ENCODE data around the gene LCOR.

The LCOR gene

DNA sequence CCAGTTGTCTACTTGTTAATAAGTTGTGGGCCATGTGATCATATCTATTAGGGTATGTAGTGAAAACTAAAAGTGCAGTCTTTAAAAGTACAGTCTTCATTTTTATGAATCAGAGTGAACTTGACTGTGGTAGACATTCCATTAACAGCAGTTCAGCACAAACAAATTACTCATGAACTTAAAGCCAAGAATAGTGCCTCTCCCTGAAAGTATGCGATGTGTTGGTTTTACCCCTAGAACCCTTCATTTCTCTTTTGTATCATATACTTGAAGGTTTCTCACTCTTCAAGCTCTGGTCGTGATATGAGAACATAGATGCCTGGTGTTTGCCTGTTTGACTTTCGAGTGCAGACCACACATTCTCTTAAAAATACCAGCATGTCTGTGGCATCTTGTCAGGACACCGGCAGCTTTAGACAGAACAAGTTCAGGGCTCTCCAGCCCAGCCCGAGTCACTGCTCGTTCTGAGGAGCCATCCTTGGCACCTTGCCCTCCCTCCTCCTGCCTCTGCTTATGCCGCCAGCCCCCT lies 159.3 kb downstream of the LCOR start:
- Mint-ChIP-seq H3K27ac (peak overlapping the region; percentile 0), H3K9me3 (no peaks in the 10 kb centered on the region), H3K4me1 (peaks cover 2% of the 10 kb centered on the region), H3K36me3 (ENCODE audit: low read depth) (no peaks in the 10 kb centered on the region), H3K27me3 (no peaks in the 10 kb centered on the region), H3K4me3 (no peak overlapping the region)
- peak; percentile 40 for ATAC-seq
- no peak for DNase-seq

DNA sequence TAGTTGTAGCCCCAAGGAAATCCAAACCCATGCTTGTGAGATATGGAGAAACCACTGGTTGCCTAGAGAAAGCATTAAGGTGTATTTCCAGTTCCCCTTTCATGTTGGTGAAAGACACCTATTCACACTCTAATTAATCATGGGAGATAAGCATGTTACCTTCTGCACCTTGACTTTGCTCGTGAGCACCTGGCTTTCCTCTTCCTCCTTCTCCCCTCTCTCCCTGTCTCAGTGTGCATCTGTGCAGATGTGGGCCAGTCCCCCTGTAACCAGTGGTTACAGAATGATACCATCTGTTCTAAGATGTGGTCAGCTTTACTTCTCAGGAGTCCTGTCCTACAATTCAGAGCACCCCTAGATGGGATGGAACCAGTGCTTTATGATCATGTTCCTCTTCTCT lies 160.6 kb downstream of the LCOR start:
- peaks cover 2% of the 10 kb centered on the region for H3K4me1 Mint-ChIP-seq
- H3K9me3 Mint-ChIP-seq = no peaks in the 10 kb centered on the region
- no peak overlapping the region for H3K27ac Mint-ChIP-seq
- ATAC-seq (no peak), DNase-seq (no peak)
- H3K36me3 Mint-ChIP-seq (ENCODE audit: low read depth) = no peaks in the 10 kb centered on the region
- no peak overlapping the region for H3K4me3 Mint-ChIP-seq
- H3K27me3 Mint-ChIP-seq = no peaks in the 10 kb centered on the region

DNA sequence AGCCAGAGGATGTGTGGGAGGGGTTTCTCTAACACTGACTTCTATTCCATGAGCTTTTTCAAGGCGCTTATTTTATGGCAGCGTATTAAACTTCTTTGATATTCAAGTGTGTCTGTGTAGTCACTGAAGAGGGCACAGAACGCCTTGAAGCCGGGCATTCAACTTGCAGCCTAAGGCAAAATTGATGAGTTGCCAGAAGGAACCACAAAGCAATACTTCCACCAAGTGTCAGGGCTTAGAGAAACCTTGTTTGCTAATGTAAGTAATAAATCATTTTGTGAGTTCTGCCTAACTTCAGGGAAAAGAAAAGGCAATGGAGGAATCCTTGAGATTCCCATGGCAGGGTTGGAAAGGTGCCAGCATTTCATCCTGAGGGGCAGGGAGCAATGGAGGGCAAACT lies 163.8 kb downstream of the LCOR start:
- Mint-ChIP-seq H3K9me3 (no peaks in the 10 kb centered on the region), H3K36me3 (ENCODE audit: low read depth) (no peaks in the 10 kb centered on the region), H3K27me3 (no peaks in the 10 kb centered on the region), H3K4me1 (peaks cover 2% of the 10 kb centered on the region), H3K4me3 (no peak overlapping the region), H3K27ac (no peak overlapping the region)
- ATAC-seq (no peak), DNase-seq (no peak)

DNA sequence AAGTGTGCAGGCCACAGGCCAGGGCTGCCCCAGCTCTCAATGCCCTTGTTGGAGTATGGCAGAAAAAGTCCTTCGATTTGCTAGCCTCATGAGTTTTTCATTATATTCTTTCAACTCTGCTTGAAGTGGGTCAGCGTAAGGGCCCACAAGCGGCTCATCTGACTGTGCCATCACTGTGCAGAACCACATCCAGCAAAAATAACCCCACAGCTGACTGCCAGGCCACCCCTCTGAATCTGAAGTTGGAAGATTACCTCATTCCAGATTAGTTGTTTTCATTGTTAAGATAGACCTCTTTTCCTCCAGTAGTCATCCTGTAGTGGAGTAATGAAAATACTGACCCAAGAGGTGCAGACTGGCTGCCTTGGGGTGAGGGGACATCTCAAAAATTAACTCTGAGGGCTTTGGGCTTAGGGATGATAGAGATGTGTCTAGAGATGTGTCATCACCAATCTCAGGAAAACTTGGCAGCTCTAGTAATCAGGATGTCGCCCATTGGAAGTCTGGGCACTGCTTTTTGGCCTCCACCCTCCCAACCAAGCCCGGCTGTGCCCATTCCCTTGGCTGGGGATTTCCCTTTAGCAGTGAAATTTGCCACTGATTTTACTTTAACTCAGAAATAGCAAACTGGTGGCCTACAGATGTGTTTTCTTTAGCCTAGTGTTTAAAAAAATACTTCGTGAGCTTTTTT lies 164.3 kb downstream of the LCOR start:
- no peak for DNase-seq
- H3K36me3 Mint-ChIP-seq (ENCODE audit: low read depth) = no peaks in the 10 kb centered on the region
- H3K4me1 Mint-ChIP-seq = no peaks in the 10 kb centered on the region
- H3K4me3 Mint-ChIP-seq = no peak overlapping the region
- no peak overlapping the region for H3K27ac Mint-ChIP-seq
- no peaks in the 10 kb centered on the region for H3K27me3 Mint-ChIP-seq
- ATAC-seq = no peak
- no peaks in the 10 kb centered on the region for H3K9me3 Mint-ChIP-seq

DNA sequence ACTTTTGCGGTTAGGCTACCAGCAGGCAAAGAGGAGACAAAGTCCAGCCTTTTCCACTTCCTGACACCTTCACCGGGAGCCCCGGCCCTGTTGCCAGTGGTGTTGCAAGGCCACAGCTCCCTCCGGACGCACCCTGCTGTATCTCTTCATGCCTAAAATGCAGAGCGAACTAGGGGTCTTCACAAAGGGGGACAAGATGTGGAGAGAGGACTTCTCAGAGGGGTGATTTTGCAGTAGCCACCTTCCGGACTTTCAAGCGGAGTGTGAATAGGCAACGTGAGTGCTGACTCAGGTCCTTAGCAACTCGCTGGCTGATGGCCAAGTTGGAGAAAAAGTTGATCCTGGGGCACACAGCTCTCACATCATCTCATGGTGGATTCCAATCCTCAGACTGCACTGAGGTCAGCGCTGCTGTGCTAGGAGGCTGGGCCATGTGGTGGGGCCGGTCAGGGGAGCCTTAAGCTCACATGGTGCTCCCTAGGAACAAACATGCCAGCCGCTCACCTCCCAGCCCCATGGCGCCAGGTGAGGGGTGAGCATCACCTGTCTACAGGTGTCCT lies 166.3 kb downstream of the LCOR start:
- no peak overlapping the region for H3K4me3 Mint-ChIP-seq
- H3K27me3 Mint-ChIP-seq = no peaks in the 10 kb centered on the region
- H3K27ac Mint-ChIP-seq = no peak overlapping the region
- DNase-seq (no peak), ATAC-seq (no peak)
- H3K9me3 Mint-ChIP-seq = no peaks in the 10 kb centered on the region
- no peaks in the 10 kb centered on the region for H3K36me3 Mint-ChIP-seq (ENCODE audit: low read depth)
- H3K4me1 Mint-ChIP-seq = no peaks in the 10 kb centered on the region

DNA sequence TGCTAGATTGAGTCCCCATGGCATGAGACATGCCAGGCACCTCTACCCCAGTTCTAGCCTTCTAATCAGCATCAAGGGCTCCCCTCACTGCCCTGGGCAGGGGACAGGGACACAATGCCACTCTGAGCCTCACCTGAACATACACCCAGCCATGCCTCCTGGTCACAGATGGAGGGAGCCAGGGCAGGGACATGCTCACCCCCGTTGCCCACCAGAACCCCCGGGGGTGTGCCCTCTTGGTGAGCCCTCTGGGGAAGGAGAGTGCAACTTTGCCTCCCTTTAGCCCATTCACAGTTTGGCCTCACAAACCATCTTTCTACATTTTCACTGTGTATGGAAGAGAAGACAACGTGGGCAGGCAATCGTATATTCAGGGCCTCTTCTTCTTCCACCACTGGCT lies 167.2 kb downstream of the LCOR start:
- Mint-ChIP-seq H3K9me3 (no peaks in the 10 kb centered on the region), H3K27me3 (no peaks in the 10 kb centered on the region), H3K27ac (no peak overlapping the region), H3K4me1 (no peaks in the 10 kb centered on the region), H3K36me3 (ENCODE audit: low read depth) (no peaks in the 10 kb centered on the region), H3K4me3 (no peak overlapping the region)
- ATAC-seq (no peak), DNase-seq (no peak)

DNA sequence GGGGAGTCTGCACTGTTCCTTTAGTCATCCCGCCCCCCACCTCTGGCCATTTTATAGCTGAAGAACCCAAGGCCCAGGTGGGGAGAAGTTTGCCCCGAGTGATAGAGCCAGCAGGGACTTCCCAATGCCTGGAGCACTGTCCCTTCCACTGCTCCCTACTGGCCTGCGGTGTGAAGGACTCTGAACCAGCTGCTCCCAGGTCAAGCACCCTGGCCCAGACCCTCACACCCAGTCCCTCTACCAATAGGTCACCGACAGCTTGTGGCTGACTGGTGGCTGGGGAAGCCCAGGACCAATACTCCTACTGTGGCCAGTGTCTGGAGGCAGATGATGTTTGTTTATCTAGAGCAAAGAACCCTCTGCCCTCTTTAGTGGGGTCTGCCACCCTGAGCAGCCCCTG lies 167.9 kb downstream of the LCOR start:
- no peak for ATAC-seq
- Mint-ChIP-seq H3K27me3 (no peaks in the 10 kb centered on the region), H3K9me3 (no peaks in the 10 kb centered on the region), H3K27ac (no peak overlapping the region), H3K36me3 (ENCODE audit: low read depth) (no peaks in the 10 kb centered on the region), H3K4me1 (no peaks in the 10 kb centered on the region), H3K4me3 (no peak overlapping the region)
- no peak for DNase-seq

DNA sequence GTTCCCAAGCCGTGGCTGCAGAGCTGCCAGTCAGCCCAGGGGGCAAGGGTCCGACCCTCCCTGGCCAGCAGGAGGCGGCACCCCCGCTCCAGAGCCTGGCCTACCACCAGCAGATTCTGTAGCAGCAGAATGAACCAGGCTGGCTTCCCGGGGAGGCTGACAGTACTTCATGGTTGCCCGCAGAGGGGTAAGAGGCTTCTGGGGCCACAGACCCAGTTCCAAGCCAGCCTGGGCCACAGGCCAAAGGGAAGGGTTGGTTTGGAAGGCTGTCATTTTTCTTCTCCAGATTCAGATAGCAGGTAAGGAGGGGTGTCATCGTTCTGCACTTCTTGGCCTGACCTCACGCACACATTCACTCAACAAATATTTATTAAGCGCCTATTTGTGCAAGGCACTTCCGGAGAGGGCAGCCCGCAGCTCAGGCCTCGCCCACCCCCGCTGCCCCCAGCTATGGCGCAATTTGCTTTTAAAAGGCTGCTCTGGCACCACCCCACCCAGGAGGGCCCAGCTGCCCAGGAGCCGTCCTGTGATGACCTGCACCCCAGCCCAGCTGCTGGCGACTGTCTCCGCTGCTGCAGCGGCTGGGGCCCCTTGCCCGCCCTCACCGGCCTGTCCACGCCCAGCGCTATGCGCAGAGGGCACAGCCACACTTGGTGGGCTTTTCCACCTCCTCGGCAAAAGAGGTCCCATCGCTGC lies 168.5 kb downstream of the LCOR start:
- ATAC-seq = no peak
- Mint-ChIP-seq H3K27ac (no peak overlapping the region), H3K4me1 (no peaks in the 10 kb centered on the region), H3K9me3 (no peaks in the 10 kb centered on the region), H3K36me3 (ENCODE audit: low read depth) (no peaks in the 10 kb centered on the region), H3K4me3 (no peak overlapping the region), H3K27me3 (peaks cover 2% of the 10 kb centered on the region)
- DNase-seq = no peak

DNA sequence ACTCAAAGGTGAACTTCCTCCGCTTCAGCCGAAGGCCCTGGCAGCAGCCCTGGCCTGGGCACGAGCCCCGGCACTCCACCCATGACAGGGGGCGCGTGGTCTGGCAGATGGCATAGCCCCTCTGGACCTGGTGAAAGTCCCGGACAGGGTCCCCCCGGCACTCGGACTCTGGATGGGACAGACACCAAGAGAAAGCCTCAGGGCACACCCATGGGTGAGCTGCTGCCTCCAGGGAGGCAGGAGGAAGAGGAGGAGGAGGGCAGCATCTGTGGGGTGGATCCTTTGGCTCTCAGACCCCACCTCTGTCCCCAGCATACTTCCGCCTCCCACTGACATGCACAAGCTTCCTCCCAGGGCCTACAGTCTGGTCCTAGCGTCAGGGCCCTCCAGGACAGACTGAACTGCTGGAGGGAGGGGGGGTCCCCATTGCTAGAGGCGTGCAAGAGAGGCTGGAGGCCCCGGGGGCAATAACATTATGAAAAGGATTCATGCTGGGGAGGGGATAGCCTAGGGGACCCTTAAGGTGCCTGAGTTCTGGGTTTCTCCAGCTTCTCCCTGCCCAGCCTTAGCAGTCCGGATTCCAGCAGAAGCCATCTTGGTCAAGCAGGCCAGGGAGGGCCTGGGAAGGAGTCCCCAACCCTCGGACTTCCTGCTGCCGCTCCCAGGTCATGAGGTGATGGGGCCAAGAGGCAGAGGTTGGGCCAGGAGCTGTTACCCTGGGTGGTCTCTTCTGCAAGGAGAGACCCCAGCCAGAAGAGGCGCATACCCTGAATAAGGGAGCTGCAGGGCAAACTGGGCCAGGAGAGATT lies 169.3 kb downstream of the LCOR start:
- Mint-ChIP-seq H3K4me3 (no peak overlapping the region), H3K9me3 (no peaks in the 10 kb centered on the region), H3K27me3 (peaks cover 3% of the 10 kb centered on the region), H3K4me1 (no peaks in the 10 kb centered on the region), H3K36me3 (ENCODE audit: low read depth) (no peaks in the 10 kb centered on the region), H3K27ac (no peak overlapping the region)
- DNase-seq (no peak), ATAC-seq (peak; percentile 25)

DNA sequence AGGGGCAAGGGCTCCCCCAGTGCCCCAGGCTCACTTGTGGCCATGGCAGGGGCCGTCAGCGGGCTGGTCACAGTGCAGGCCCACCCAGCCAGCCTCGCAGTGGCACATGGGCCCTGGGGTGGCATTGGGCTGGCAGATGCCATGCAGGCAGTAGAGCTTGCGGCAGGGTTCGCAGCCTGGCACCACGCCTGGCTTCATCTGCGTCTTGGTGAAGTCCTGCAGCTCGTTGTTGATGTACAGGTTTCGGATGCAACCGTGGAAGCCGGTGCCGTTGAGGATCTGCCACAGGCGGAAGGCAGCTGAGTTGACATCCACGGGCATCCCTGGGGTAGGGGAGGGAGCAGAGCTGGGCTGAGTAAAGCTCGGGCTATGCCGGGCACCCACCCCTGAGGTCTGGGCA lies 170.6 kb downstream of the LCOR start:
- ATAC-seq (no peak), DNase-seq (no peak)
- Mint-ChIP-seq H3K4me1 (no peaks in the 10 kb centered on the region), H3K4me3 (no peak overlapping the region), H3K36me3 (ENCODE audit: low read depth) (peaks cover 9% of the 10 kb centered on the region), H3K27ac (no peak overlapping the region), H3K27me3 (peaks cover 3% of the 10 kb centered on the region), H3K9me3 (peaks cover 12% of the 10 kb centered on the region)

DNA sequence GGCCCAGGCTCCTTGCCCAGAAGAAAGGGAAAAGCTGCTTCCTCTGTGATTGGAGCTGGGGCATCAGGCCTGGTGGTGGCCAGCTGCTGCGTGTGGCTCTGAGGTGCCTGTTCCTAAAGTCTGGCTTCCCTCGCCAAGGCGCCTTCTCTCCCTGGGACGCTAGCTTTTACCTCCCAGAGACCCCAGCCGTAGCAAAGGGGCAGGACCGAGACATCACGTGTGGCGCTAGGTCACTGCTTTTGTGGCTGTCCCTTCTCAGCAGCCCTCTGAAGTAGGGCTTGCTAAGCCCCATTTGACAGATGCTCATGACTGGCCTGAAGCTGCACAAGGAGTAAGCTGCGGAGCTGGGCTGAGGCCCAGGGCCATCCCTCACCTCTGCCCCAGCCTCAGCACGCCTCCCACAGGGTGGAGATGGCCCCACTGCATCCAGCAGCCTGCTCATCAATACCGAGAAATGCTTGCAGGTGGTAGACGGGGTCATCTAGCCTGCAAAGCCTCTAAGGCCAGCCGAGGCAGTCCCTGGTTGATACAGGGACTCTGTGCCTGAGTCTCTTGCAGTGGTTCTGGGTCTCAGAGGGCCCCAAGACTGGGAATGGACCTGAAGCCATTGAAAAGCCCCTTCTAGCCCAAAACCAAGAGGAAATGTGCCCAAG lies 171.2 kb downstream of the LCOR start:
- Mint-ChIP-seq H3K9me3 (peaks cover 15% of the 10 kb centered on the region), H3K27me3 (peaks cover 3% of the 10 kb centered on the region), H3K4me1 (no peaks in the 10 kb centered on the region), H3K36me3 (ENCODE audit: low read depth) (peaks cover 10% of the 10 kb centered on the region), H3K4me3 (no peak overlapping the region), H3K27ac (no peak overlapping the region)
- ATAC-seq = no peak
- DNase-seq = no peak

DNA sequence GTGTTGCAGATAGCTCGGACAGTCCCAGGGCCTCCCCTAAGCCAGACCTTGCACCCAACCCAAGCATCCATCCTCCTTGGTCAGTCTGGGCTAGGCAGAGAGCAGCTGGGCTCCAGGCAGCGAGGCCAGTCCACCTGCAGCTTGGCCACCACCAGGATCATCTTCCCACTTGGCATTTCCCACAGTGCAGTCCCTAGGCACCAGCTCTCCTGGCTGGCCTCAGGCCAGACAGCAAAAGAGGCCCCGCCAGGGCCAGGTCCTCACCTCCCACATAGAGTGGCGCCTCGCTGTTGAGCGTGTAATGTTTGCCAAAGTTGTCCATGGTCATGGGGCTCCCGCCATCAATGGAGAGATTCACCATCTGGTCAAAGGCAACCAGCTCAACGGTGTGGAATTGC lies 171.7 kb downstream of the LCOR start:
- H3K36me3 Mint-ChIP-seq (ENCODE audit: low read depth) = peaks cover 10% of the 10 kb centered on the region
- H3K27me3 Mint-ChIP-seq = peaks cover 3% of the 10 kb centered on the region
- ATAC-seq = no peak
- DNase-seq = no peak
- H3K27ac Mint-ChIP-seq = no peak overlapping the region
- H3K4me1 Mint-ChIP-seq = no peaks in the 10 kb centered on the region
- peaks cover 15% of the 10 kb centered on the region for H3K9me3 Mint-ChIP-seq
- H3K4me3 Mint-ChIP-seq = no peak overlapping the region

DNA sequence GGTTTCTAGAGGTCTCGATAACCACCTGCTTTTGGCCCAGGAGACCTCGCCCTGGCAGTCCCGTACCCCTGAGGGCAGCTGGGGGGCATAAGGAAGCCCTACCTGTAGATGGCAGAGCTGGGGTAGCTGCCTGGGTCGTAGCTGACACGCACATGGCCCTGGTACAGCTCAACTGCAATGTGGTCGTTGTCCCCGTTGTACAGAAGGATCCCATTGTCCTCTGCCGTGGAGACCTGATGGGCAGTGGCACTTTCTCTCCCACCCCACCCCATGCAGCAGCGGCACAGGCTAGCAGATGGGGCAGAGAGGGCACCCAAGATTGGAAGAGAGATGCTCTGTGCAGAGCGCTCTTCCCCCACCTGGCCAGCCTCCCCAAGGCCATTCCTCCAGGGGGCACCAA lies 172.5 kb downstream of the LCOR start:
- Mint-ChIP-seq H3K27ac (no peak overlapping the region), H3K4me1 (no peaks in the 10 kb centered on the region), H3K9me3 (peaks cover 15% of the 10 kb centered on the region), H3K4me3 (no peak overlapping the region), H3K36me3 (ENCODE audit: low read depth) (peaks cover 10% of the 10 kb centered on the region), H3K27me3 (peaks cover 3% of the 10 kb centered on the region)
- ATAC-seq (no peak), DNase-seq (no peak)

DNA sequence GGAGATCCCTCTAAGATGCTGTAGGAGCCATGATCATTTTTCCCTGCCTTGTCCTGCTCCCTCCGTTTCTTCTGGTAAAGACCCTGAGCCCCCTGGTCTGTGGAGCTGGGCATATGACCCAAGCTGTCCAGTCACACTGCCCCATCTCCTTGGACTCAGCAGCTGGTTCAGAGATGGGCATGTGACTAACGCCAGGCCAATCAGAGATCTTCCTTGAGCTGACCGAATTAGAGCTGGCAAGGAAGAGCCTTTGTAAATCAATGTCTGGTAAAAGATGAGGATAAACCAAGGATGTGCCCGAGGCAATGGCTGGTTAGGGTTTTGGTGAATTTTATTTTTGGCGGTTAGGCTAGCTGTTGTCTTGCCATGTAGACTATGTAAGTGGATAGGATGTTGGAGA lies 173.3 kb downstream of the LCOR start:
- Mint-ChIP-seq H3K27me3 (peaks cover 3% of the 10 kb centered on the region), H3K4me3 (no peak overlapping the region), H3K4me1 (peaks cover 5% of the 10 kb centered on the region), H3K36me3 (ENCODE audit: low read depth) (peaks cover 10% of the 10 kb centered on the region), H3K9me3 (peaks cover 15% of the 10 kb centered on the region), H3K27ac (no peak overlapping the region)
- no peak for ATAC-seq
- DNase-seq = no peak

All from activated naive CD8-positive, alpha-beta T cell treated with anti-CD3 and anti-CD28 coated beads, Interleukin-2, amount 50 U/mL, for 24 hours (primary cell).